Common myeloid progenitor, CD34-positive (primary cell): ENCODE data around the gene TLX2.

Source experiments
- CTCF ChIA-PET: fragments of 350-600 bp; sonication (Branson Sonifier 250); formaldehyde crosslinking; loops from one replicate; lab custom pipeline; 2021; ENCODE audit warnings: antibody characterized with exemption; lab: Charles Lee
- POLR2A ChIA-PET: fragments of 350-600 bp; sonication (Branson Sonifier 250); formaldehyde crosslinking; loops from one replicate; lab custom pipeline; 2021; ENCODE audit warnings: antibody characterized with exemption; lab: Charles Lee
- DNase-seq, 3 donors: peaks; one replicate each; pipeline versions ENCODE4 v3.0.0 to v3.0.0-alpha.2; 2013
- H3K27ac ChIP-seq, 2 experiments: 1 replicate in 1 of 2; 2 replicates in 1 of 2; pipeline ENCODE4 v1.7.0; 2013; ENCODE audit warnings: inconsistent platforms in 2 of 2, low read length in 2 of 2, mild to moderate bottlenecking in 2 of 2, low read depth in 1 of 2, moderate library complexity in 1 of 2; ENCODE audit not compliant: severe bottlenecking in 2 of 2, insufficient read depth in 1 of 2, poor library complexity in 1 of 2
- H3K27me3 ChIP-seq, 5 experiments: replicated peaks in 2 of 5; 1 replicate in 3 of 5; 2 replicates in 2 of 5; pipeline versions ENCODE4 v1.6.1 to v1.7.0; 2013; ENCODE audit warnings: low read length in 4 of 5, mild to moderate bottlenecking in 2 of 5, moderate library complexity in 2 of 5, inconsistent platforms in 1 of 5; ENCODE audit not compliant: insufficient read depth in 5 of 5, control insufficient read depth in 4 of 5
- H3K36me3 ChIP-seq, 4 experiments: 1 replicate in 2 of 4; 2 replicates in 2 of 4; pipeline versions ENCODE4 v1.6.1 to v1.7.0; 2013; ENCODE audit warnings: low read length in 3 of 4, control low read depth in 1 of 4, mild to moderate bottlenecking in 1 of 4; ENCODE audit not compliant: control insufficient read depth in 4 of 4, insufficient read depth in 4 of 4
- H3K4me1 ChIP-seq, 4 experiments: 1 replicate in 3 of 4; 2 replicates in 1 of 4; pipeline versions ENCODE4 v1.6.1 to v1.7.1; 2013; ENCODE audit warnings: low read length in 3 of 4, mild to moderate bottlenecking in 3 of 4, control low read depth in 1 of 4, inconsistent platforms in 1 of 4, moderate library complexity in 1 of 4; ENCODE audit not compliant: control insufficient read depth in 4 of 4, insufficient read depth in 4 of 4; ENCODE audit errors: control extremely low read depth in 1 of 4
- H3K4me3 ChIP-seq, 7 experiments: 1 replicate in 4 of 7; 2 replicates in 3 of 7; pipeline versions ENCODE4 v1.5.1 to v1.7.0; 2013; ENCODE audit warnings: mild to moderate bottlenecking in 7 of 7, low read length in 6 of 7, moderate library complexity in 6 of 7, inconsistent platforms in 2 of 7, low read depth in 2 of 7, control low read depth in 1 of 7; ENCODE audit not compliant: insufficient read depth in 4 of 7, control insufficient read depth in 1 of 7; ENCODE audit errors: extremely low read depth in 1 of 7
- H3K9me3 ChIP-seq, 5 experiments: 1 replicate in 4 of 5; 2 replicates in 1 of 5; pipeline versions ENCODE4 v1.6.1 to v1.7.1; 2013; ENCODE audit warnings: low read length in 4 of 5, mild to moderate bottlenecking in 2 of 5, inconsistent platforms in 1 of 5, low read depth in 1 of 5, moderate library complexity in 1 of 5; ENCODE audit not compliant: control insufficient read depth in 4 of 5, insufficient read depth in 2 of 5; ENCODE audit errors: control extremely low read depth in 1 of 5
- WGBS: methylation state at CpG from one replicate; pipeline ENCODE4 v1.1.5; 2013; ENCODE audit not compliant: insufficient coverage; 5-methylcytosine and 5-hydroxymethylcytosine counted together

Gene TLX2

GRCh38 chr2:74526649-74527230 lies 12.5 kb downstream of the TLX2 start:
- no peaks in the 10 kb centered on the region for H3K9me3 ChIP-seq
- WGBS: 99% methylated on average over 10 of the region's 11 CpGs
- peaks cover 6 to 43% (median 19%) of the 10 kb centered on the region in 4 experiments for H3K36me3 ChIP-seq
- ChIA-PET POLR2A (interaction anchor here (1.0 kb wide), 1 partner anchor 11 kb away, joined by 3 read pairs; no protein-coding TSS in a partner anchor), CTCF (interaction anchor here (0.7 to 10.0 kb wide), 8 partner anchors 8 to 55 kb away, joined by 3 to 143 read pairs (median 3); partner anchors contain the start of genes CCDC142, LBX2, PCGF1 and TTC31)
- no peak for DNase-seq
- H3K4me3 ChIP-seq: no peak overlapping the region
- no peak overlapping the region for H3K27ac ChIP-seq
- H3K4me1 ChIP-seq: peaks cover 6 to 30% (median 25%) of the 10 kb centered on the region in 4 experiments
- peaks cover 0 to 4% (median 0%) of the 10 kb centered on the region in 5 experiments for H3K27me3 ChIP-seq

GRCh38 chr2:74527741-74528140 lies 13.5 kb downstream of the TLX2 start:
- peaks cover 6 to 50% (median 23%) of the 10 kb centered on the region in 4 experiments for H3K36me3 ChIP-seq
- no peaks in the 10 kb centered on the region for H3K9me3 ChIP-seq
- ChIA-PET POLR2A (interaction anchor here (1.6 kb wide), 1 partner anchor 19 kb away, joined by 9 read pairs; no protein-coding TSS in a partner anchor), CTCF (interaction anchor here (0.9 to 10.0 kb wide), 5 partner anchors 13 to 49 kb away, joined by 3 to 143 read pairs (median 4); partner anchors contain the start of genes LBX2, PCGF1 and TTC31)
- H3K27me3 ChIP-seq: no peaks in the 10 kb centered on the region
- peak overlapping the region in 1 of 7 experiments; percentile 96 for H3K4me3 ChIP-seq
- no peak for DNase-seq
- peaks cover 6 to 33% (median 25%) of the 10 kb centered on the region in 4 experiments for H3K4me1 ChIP-seq
- H3K27ac ChIP-seq: no peak overlapping the region
- WGBS: 100% methylated on average over 6 of the region's 9 CpGs

- Histone ChIP-seq H3K27ac (peak overlapping the region; percentile 80 to 86), H3K36me3 (peaks cover 13 to 60% (median 33%) of the 10 kb centered on the region in 4 experiments), H3K27me3 (no peaks in the 10 kb centered on the region), H3K4me3 (peak overlapping the region; percentile 77 to 96 (median 86)), H3K9me3 (no peaks in the 10 kb centered on the region), H3K4me1 (peaks cover 6 to 34% (median 25%) of the 10 kb centered on the region in 4 experiments)
- WGBS: 15% methylated on average over 25 of the region's 29 CpGs
- CTCF ChIA-PET: interaction anchor here (1.0 to 13.7 kb wide), 7 partner anchors 9 to 58 kb away, joined by 3 to 210 read pairs (median 53); partner anchors contain the start of genes LBX2, PCGF1 and TTC31
- POLR2A ChIA-PET: interaction anchor here (0.6 to 2.7 kb wide), 6 partner anchors 10 to 74 kb away, joined by 3 to 15 read pairs (median 4); partner anchors contain the start of genes CCDC142, INO80B, TLX2 and TTC31
- no peak for DNase-seq
These were observed 14.5 kb downstream of the TLX2 start for GRCh38 chr2:74528600-74529356.

- POLR2A ChIA-PET: interaction anchor here (1.0 to 2.7 kb wide), 6 partner anchors 9 to 71 kb away, joined by 3 to 15 read pairs (median 4); partner anchors contain the start of genes CCDC142, TLX2, TTC31 and WBP1
- no peaks in the 10 kb centered on the region for H3K9me3 ChIP-seq
- peaks cover 13 to 68% (median 38%) of the 10 kb centered on the region in 4 experiments for H3K36me3 ChIP-seq
- CTCF ChIA-PET: interaction anchor here (1.0 to 13.7 kb wide), 8 partner anchors 8 to 72 kb away, joined by 3 to 210 read pairs (median 36); partner anchors contain the start of genes LBX2, PCGF1, TTC31 and WBP1
- no peaks in the 10 kb centered on the region for H3K27me3 ChIP-seq
- H3K4me3 ChIP-seq: peak within 1 kb of the TSS; percentile 77 to 96 (median 86)
- peaks cover 6 to 43% (median 25%) of the 10 kb centered on the region in 4 experiments for H3K4me1 ChIP-seq
- WGBS: under 1% methylated on average over 83 of the region's 87 CpGs
- peak; percentile 76 to 87 (median 79) for DNase-seq
- H3K27ac ChIP-seq: peak within 1 kb of the TSS; percentile 80 to 86
These were observed 15.3 kb downstream of the TLX2 start, which contains the start of the genes AUP1 and HTRA2 for GRCh38 chr2:74529357-74530238. TSS of gene AUP1 (minus strand) at chr2:74529706. CDS start at chr2:74529629, 77 bp downstream. TSS of gene HTRA2 (plus strand) at chr2:74529933. CDS start at chr2:74530007, 74 bp downstream.

- 3% methylated on average over 35 of the region's 54 CpGs for WGBS
- peaks cover 13 to 68% (median 38%) of the 10 kb centered on the region in 4 experiments for H3K36me3 ChIP-seq
These were observed 16.3 kb downstream of the TLX2 start for GRCh38 chr2:74530239-74531187.

More at GRCh38 chr2:74530239-74531187, 16.3 kb downstream of the TLX2 start:
- Histone ChIP-seq H3K27me3 (no peaks in the 10 kb centered on the region), H3K27ac (peak overlapping the region; percentile 13 to 72), H3K9me3 (no peaks in the 10 kb centered on the region), H3K4me3 (peak overlapping the region; percentile 77 to 96 (median 86)), H3K4me1 (peaks cover 6 to 43% (median 25%) of the 10 kb centered on the region in 4 experiments)
- ChIA-PET POLR2A (interaction anchor here (1.3 to 2.7 kb wide), 3 partner anchors 16 to 72 kb away, joined by 3 to 15 read pairs (median 3); partner anchors contain the start of genes CCDC142, TLX2, TTC31 and WBP1), CTCF (interaction anchor here (1.2 to 13.7 kb wide), 15 partner anchors 9 to 151 kb away, joined by 3 to 210 read pairs (median 18); partner anchors contain the start of genes CCDC142, LBX2, MOGS and PCGF1)
- peak; percentile 70 to 87 (median 75) for DNase-seq
